Measurements from ENCODE around the gene CTCFL.

Gene CTCFL

GRCh38 chr20:57524511-57525176 is at the start of gene CTCFL:
Gene CTCFL (minus strand): TSS chr20:57525140. CDS start chr20:57524205, 935 bp downstream.
- no peaks in the 10 kb centered on the region for H3K27me3 ChIP-seq (ENCODE audit: control insufficient read depth in 5 of 5, insufficient read depth in 4 of 5, low read length in 5 of 5)
- H3K36me3 ChIP-seq (ENCODE audit: control insufficient read depth in 5 of 5, insufficient read depth in 5 of 5, low read length in 5 of 5), result no peaks in the 10 kb centered on the region
- H3K4me1 ChIP-seq (ENCODE audit: control insufficient read depth in 5 of 5, insufficient read depth in 5 of 5, low read length in 5 of 5), result no peaks in the 10 kb centered on the region
- no peaks in the 10 kb centered on the region for H3K9me3 ChIP-seq (ENCODE audit: control insufficient read depth in 5 of 5, low read length in 5 of 5)
- H3K27ac ChIP-seq (ENCODE audit: low read depth, low read length), result no peak within 1 kb of the TSS
- H3K4me3 ChIP-seq (ENCODE audit: low read depth in 1 of 5, low read length in 5 of 5), result no peak within 1 kb of the TSS
- no peak within 1 kb of the TSS for H3K9ac ChIP-seq (ENCODE audit: low read length in 5 of 5)

GRCh38 chr20:57573894-57574293 is 49.0 kb upstream of the CTCFL start:
- no peak overlapping the region for H3K4me3 ChIP-seq (ENCODE audit: low read depth in 1 of 5, low read length in 5 of 5)
- H3K9me3 ChIP-seq (ENCODE audit: control insufficient read depth in 5 of 5, low read length in 5 of 5), result peaks cover 0 to 3% (median 0%) of the 10 kb centered on the region in 5 donors
- H3K27ac ChIP-seq (ENCODE audit: low read depth, low read length), result no peak overlapping the region
- no peaks in the 10 kb centered on the region for H3K36me3 ChIP-seq (ENCODE audit: control insufficient read depth in 5 of 5, insufficient read depth in 5 of 5, low read length in 5 of 5)
- H3K4me1 ChIP-seq (ENCODE audit: control insufficient read depth in 5 of 5, insufficient read depth in 5 of 5, low read length in 5 of 5), result peaks cover 0 to 33% (median 21%) of the 10 kb centered on the region in 5 donors
- H3K27me3 ChIP-seq (ENCODE audit: control insufficient read depth in 5 of 5, insufficient read depth in 4 of 5, low read length in 5 of 5), result peaks cover 0 to 5% (median 0%) of the 10 kb centered on the region in 5 donors
- H3K9ac ChIP-seq (ENCODE audit: low read length in 5 of 5), result no peak overlapping the region

GRCh38 chr20:57573242-57573641 is 48.3 kb upstream of the CTCFL start:
- no peaks in the 10 kb centered on the region for H3K36me3 ChIP-seq (ENCODE audit: control insufficient read depth in 5 of 5, insufficient read depth in 5 of 5, low read length in 5 of 5)
- peaks cover 0 to 29% (median 20%) of the 10 kb centered on the region in 5 donors for H3K4me1 ChIP-seq (ENCODE audit: control insufficient read depth in 5 of 5, insufficient read depth in 5 of 5, low read length in 5 of 5)
- no peak overlapping the region for H3K27ac ChIP-seq (ENCODE audit: low read depth, low read length)
- no peak overlapping the region for H3K4me3 ChIP-seq (ENCODE audit: low read depth in 1 of 5, low read length in 5 of 5)
- H3K9ac ChIP-seq (ENCODE audit: low read length in 5 of 5), result no peak overlapping the region
- peaks cover 0 to 3% (median 0%) of the 10 kb centered on the region in 5 donors for H3K9me3 ChIP-seq (ENCODE audit: control insufficient read depth in 5 of 5, low read length in 5 of 5)
- H3K27me3 ChIP-seq (ENCODE audit: control insufficient read depth in 5 of 5, insufficient read depth in 4 of 5, low read length in 5 of 5), result peaks cover 0 to 10% (median 0%) of the 10 kb centered on the region in 5 donors

GRCh38 chr20:57571782-57572416 is 47.0 kb upstream of the CTCFL start:
- Histone ChIP-seq H3K27me3 (ENCODE audit: control insufficient read depth in 5 of 5, insufficient read depth in 4 of 5, low read length in 5 of 5) (peaks cover 0 to 14% (median 3%) of the 10 kb centered on the region in 5 donors), H3K9ac (ENCODE audit: low read length in 5 of 5) (no peak overlapping the region), H3K27ac (ENCODE audit: low read depth, low read length) (no peak overlapping the region)

GRCh38 chr20:57570920-57571319 is 46.0 kb upstream of the CTCFL start:
- Histone ChIP-seq H3K36me3 (ENCODE audit: control insufficient read depth in 5 of 5, insufficient read depth in 5 of 5, low read length in 5 of 5) (peaks cover 0 to under 1% (median 0%) of the 10 kb centered on the region in 5 donors), H3K4me1 (ENCODE audit: control insufficient read depth in 5 of 5, insufficient read depth in 5 of 5, low read length in 5 of 5) (peaks cover 0 to 19% (median 15%) of the 10 kb centered on the region in 5 donors), H3K9ac (ENCODE audit: low read length in 5 of 5) (no peak overlapping the region), H3K4me3 (ENCODE audit: low read depth in 1 of 5, low read length in 5 of 5) (no peak overlapping the region), H3K27me3 (ENCODE audit: control insufficient read depth in 5 of 5, insufficient read depth in 4 of 5, low read length in 5 of 5) (peaks cover 0 to 14% (median 3%) of the 10 kb centered on the region in 5 donors), H3K27ac (ENCODE audit: low read depth, low read length) (peak overlapping the region; percentile 11), H3K9me3 (ENCODE audit: control insufficient read depth in 5 of 5, low read length in 5 of 5) (peaks cover 0 to 1% (median 0%) of the 10 kb centered on the region in 5 donors)

More at GRCh38 chr20:57571782-57572416, 47.0 kb upstream of the CTCFL start:
- Histone ChIP-seq H3K4me3 (ENCODE audit: low read depth in 1 of 5, low read length in 5 of 5) (no peak overlapping the region), H3K36me3 (ENCODE audit: control insufficient read depth in 5 of 5, insufficient read depth in 5 of 5, low read length in 5 of 5) (no peaks in the 10 kb centered on the region), H3K9me3 (ENCODE audit: control insufficient read depth in 5 of 5, low read length in 5 of 5) (peaks cover 0 to 3% (median 0%) of the 10 kb centered on the region in 5 donors), H3K4me1 (ENCODE audit: control insufficient read depth in 5 of 5, insufficient read depth in 5 of 5, low read length in 5 of 5) (peaks cover 0 to 19% (median 10%) of the 10 kb centered on the region in 5 donors)

- H3K27ac ChIP-seq (ENCODE audit: low read depth, low read length), result peak overlapping the region; percentile 11
- no peak overlapping the region for H3K9ac ChIP-seq (ENCODE audit: low read length in 5 of 5)
- H3K27me3 ChIP-seq (ENCODE audit: control insufficient read depth in 5 of 5, insufficient read depth in 4 of 5, low read length in 5 of 5), result peaks cover 0 to 14% (median 3%) of the 10 kb centered on the region in 5 donors
- H3K36me3 ChIP-seq (ENCODE audit: control insufficient read depth in 5 of 5, insufficient read depth in 5 of 5, low read length in 5 of 5), result peaks cover 0 to 6% (median 4%) of the 10 kb centered on the region in 5 donors
- H3K4me3 ChIP-seq (ENCODE audit: low read depth in 1 of 5, low read length in 5 of 5), result no peak overlapping the region
- peaks cover 2 to 24% (median 20%) of the 10 kb centered on the region in 5 donors for H3K4me1 ChIP-seq (ENCODE audit: control insufficient read depth in 5 of 5, insufficient read depth in 5 of 5, low read length in 5 of 5)
- H3K9me3 ChIP-seq (ENCODE audit: control insufficient read depth in 5 of 5, low read length in 5 of 5), result no peaks in the 10 kb centered on the region
Measured at GRCh38 chr20:57570145-57570850, 45.4 kb upstream of the CTCFL start.

- Histone ChIP-seq H3K27ac (ENCODE audit: low read depth, low read length) (no peak overlapping the region), H3K36me3 (ENCODE audit: control insufficient read depth in 5 of 5, insufficient read depth in 5 of 5, low read length in 5 of 5) (peaks cover 3 to 18% (median 16%) of the 10 kb centered on the region in 5 donors), H3K9me3 (ENCODE audit: control insufficient read depth in 5 of 5, low read length in 5 of 5) (no peaks in the 10 kb centered on the region), H3K9ac (ENCODE audit: low read length in 5 of 5) (no peak overlapping the region), H3K4me1 (ENCODE audit: control insufficient read depth in 5 of 5, insufficient read depth in 5 of 5, low read length in 5 of 5) (peaks cover 2 to 37% (median 29%) of the 10 kb centered on the region in 5 donors), H3K4me3 (ENCODE audit: low read depth in 1 of 5, low read length in 5 of 5) (no peak overlapping the region), H3K27me3 (ENCODE audit: control insufficient read depth in 5 of 5, insufficient read depth in 4 of 5, low read length in 5 of 5) (peaks cover 0 to 12% (median 3%) of the 10 kb centered on the region in 5 donors)
Measured at GRCh38 chr20:57568960-57569359, 44.0 kb upstream of the CTCFL start.

GRCh38 chr20:57568088-57568896 is 43.4 kb upstream of the CTCFL start:
- H3K9me3 ChIP-seq (ENCODE audit: control insufficient read depth in 5 of 5, low read length in 5 of 5), result no peaks in the 10 kb centered on the region
- peaks cover 3 to 22% (median 17%) of the 10 kb centered on the region in 5 donors for H3K36me3 ChIP-seq (ENCODE audit: control insufficient read depth in 5 of 5, insufficient read depth in 5 of 5, low read length in 5 of 5)
- H3K27ac ChIP-seq (ENCODE audit: low read depth, low read length), result peak overlapping the region; percentile 30
- peaks cover 3 to 40% (median 34%) of the 10 kb centered on the region in 5 donors for H3K4me1 ChIP-seq (ENCODE audit: control insufficient read depth in 5 of 5, insufficient read depth in 5 of 5, low read length in 5 of 5)
- peaks cover 0 to 9% (median 3%) of the 10 kb centered on the region in 5 donors for H3K27me3 ChIP-seq (ENCODE audit: control insufficient read depth in 5 of 5, insufficient read depth in 4 of 5, low read length in 5 of 5)
- H3K9ac ChIP-seq (ENCODE audit: low read length in 5 of 5), result no peak overlapping the region
- no peak overlapping the region for H3K4me3 ChIP-seq (ENCODE audit: low read depth in 1 of 5, low read length in 5 of 5)

- no peaks in the 10 kb centered on the region for H3K9me3 ChIP-seq (ENCODE audit: control insufficient read depth in 5 of 5, low read length in 5 of 5)
- peaks cover 3 to 28% (median 22%) of the 10 kb centered on the region in 5 donors for H3K36me3 ChIP-seq (ENCODE audit: control insufficient read depth in 5 of 5, insufficient read depth in 5 of 5, low read length in 5 of 5)
- peaks cover 3 to 46% (median 41%) of the 10 kb centered on the region in 5 donors for H3K4me1 ChIP-seq (ENCODE audit: control insufficient read depth in 5 of 5, insufficient read depth in 5 of 5, low read length in 5 of 5)
- H3K27ac ChIP-seq (ENCODE audit: low read depth, low read length), result peak overlapping the region; percentile 26
- H3K4me3 ChIP-seq (ENCODE audit: low read depth in 1 of 5, low read length in 5 of 5), result no peak overlapping the region
- peaks cover 0 to 9% (median 3%) of the 10 kb centered on the region in 5 donors for H3K27me3 ChIP-seq (ENCODE audit: control insufficient read depth in 5 of 5, insufficient read depth in 4 of 5, low read length in 5 of 5)
- H3K9ac ChIP-seq (ENCODE audit: low read length in 5 of 5), result no peak overlapping the region
Measured at GRCh38 chr20:57567471-57568079, 42.6 kb upstream of the CTCFL start.
